HL-60 (cell line): ENCODE data around the gene PLA2G3.
A peak's percentile ranks its signal among the peaks of the same experiment; 100 is the strongest.

Source experiments
- DNase-seq, 2 experiments: peaks; one replicate each; pipeline ENCODE4 v3.0.0-alpha.2; 2010 to 2020; ENCODE audit warnings: low read depth in 1 of 2, low spot score in 1 of 2
- H3K27ac ChIP-seq: fragments of 250-450 bp; sonication (Bioruptor Pico); replicated peaks from 2 replicates; pipeline ENCODE4 v1.5.1; 2020; ENCODE audit warnings: mild to moderate bottlenecking, moderate library complexity
- H3K27me3 ChIP-seq: fragments of 250-450 bp; sonication (Bioruptor Pico); 2 replicates; pipeline ENCODE4 v1.5.1; 2021; ENCODE audit warnings: mild to moderate bottlenecking, moderate library complexity; ENCODE audit not compliant: insufficient read depth, poor library complexity, severe bottlenecking
- H3K4me3 ChIP-seq: replicated peaks from 2 replicates; pipeline ENCODE4 v1.5.1; 2011; ENCODE audit warnings: mild to moderate bottlenecking, control low read depth, low read length; ENCODE audit not compliant: insufficient read depth
- GABPA ChIP-seq: IDR thresholded peaks from 2 replicates; pipeline ENCODE4 v1.6.1; 2012; ENCODE audit warnings: low read depth
- POLR2AphosphoS5 ChIP-seq: IDR thresholded peaks from 2 replicates; pipeline ENCODE4 v1.6.1; 2012; ENCODE audit warnings: low read depth
- SPI1 ChIP-seq: IDR thresholded peaks from 2 replicates; pipeline ENCODE4 v1.6.1; 2012; ENCODE audit warnings: low read depth, mild to moderate bottlenecking, borderline replicate concordance
- TF ChIP-seq, protein P1 (sequence below): IDR thresholded peaks from one replicate; pipeline ENCODE4 v1.5.1; 2011; ENCODE audit warnings: low read length, control low read depth, inconsistent platforms; ENCODE audit not compliant: insufficient read depth
- TF ChIP-seq, protein P2 (sequence below): IDR thresholded peaks from 2 replicates; pipeline ENCODE4 v1.6.1; 2012; ENCODE audit warnings: low read depth; ENCODE audit not compliant: insufficient replicate concordance

The PLA2G3 gene

DNA sequence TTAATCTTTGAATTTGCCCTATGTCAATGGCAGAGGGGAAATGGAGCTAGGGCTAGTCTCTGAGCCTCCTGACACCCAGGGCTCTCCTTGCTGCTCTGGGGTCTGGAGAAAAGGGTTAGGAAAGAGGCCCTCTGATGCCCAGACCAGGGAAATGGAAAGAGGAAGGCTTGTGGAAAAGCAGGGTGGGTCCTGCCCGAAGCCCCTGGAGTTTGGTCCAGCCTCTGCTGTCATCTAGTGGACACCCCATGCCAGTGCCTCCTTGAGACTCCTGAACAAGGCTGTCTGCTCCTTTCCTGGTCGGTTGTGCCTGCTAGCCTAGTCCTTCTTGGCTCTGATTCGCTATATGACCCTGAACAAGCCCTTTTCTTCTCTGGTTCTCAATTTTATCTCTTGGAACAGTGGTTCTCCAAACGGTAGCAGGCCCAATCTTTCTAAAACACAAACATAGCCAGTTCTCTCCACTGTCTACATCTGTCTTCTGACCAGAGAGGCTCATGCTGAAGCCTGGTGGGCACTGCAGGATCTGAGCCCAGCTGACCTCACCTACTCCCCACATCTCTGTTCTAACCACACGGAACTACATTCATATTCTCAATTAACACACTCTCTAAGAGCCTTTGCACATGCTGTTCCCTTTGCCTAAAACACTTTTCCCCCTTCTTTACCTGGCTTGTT lies 8.8 kb upstream of the PLA2G3 start:
- H3K27ac ChIP-seq: no peak overlapping the region
- peak; percentile 16 to 70 for DNase-seq
- no peaks in the 10 kb centered on the region for H3K27me3 ChIP-seq
- H3K4me3 ChIP-seq: no peak overlapping the region
- TF ChIP-seq, protein P1, sequence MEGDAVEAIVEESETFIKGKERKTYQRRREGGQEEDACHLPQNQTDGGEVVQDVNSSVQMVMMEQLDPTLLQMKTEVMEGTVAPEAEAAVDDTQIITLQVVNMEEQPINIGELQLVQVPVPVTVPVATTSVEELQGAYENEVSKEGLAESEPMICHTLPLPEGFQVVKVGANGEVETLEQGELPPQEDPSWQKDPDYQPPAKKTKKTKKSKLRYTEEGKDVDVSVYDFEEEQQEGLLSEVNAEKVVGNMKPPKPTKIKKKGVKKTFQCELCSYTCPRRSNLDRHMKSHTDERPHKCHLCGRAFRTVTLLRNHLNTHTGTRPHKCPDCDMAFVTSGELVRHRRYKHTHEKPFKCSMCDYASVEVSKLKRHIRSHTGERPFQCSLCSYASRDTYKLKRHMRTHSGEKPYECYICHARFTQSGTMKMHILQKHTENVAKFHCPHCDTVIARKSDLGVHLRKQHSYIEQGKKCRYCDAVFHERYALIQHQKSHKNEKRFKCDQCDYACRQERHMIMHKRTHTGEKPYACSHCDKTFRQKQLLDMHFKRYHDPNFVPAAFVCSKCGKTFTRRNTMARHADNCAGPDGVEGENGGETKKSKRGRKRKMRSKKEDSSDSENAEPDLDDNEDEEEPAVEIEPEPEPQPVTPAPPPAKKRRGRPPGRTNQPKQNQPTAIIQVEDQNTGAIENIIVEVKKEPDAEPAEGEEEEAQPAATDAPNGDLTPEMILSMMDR: peak; percentile 95
- TF ChIP-seq SPI1: 0 out of 2 replicates have a peak, but pooled peaks have one; percentile 22
- TF ChIP-seq, protein P2, sequence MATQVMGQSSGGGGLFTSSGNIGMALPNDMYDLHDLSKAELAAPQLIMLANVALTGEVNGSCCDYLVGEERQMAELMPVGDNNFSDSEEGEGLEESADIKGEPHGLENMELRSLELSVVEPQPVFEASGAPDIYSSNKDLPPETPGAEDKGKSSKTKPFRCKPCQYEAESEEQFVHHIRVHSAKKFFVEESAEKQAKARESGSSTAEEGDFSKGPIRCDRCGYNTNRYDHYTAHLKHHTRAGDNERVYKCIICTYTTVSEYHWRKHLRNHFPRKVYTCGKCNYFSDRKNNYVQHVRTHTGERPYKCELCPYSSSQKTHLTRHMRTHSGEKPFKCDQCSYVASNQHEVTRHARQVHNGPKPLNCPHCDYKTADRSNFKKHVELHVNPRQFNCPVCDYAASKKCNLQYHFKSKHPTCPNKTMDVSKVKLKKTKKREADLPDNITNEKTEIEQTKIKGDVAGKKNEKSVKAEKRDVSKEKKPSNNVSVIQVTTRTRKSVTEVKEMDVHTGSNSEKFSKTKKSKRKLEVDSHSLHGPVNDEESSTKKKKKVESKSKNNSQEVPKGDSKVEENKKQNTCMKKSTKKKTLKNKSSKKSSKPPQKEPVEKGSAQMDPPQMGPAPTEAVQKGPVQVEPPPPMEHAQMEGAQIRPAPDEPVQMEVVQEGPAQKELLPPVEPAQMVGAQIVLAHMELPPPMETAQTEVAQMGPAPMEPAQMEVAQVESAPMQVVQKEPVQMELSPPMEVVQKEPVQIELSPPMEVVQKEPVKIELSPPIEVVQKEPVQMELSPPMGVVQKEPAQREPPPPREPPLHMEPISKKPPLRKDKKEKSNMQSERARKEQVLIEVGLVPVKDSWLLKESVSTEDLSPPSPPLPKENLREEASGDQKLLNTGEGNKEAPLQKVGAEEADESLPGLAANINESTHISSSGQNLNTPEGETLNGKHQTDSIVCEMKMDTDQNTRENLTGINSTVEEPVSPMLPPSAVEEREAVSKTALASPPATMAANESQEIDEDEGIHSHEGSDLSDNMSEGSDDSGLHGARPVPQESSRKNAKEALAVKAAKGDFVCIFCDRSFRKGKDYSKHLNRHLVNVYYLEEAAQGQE: no peak

DNA sequence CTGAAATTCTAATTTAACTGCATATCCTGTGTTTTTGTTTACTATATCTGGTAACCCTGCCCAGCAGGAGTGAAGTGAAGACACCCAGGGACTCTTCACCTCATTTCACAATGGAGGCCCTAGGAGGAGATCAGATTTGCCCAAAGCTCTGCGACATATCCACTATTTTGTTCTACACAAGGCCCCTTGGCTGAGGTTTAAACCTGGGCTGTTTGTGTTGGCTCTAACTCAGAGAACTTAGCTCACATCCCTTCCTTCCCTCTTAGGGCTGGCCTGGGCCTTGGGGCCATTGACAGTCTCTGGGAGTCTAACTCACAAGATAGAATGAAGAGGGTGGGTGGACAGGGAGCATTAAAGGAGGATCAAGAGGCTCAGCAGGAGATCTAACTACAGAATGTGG lies 8.2 kb upstream of the PLA2G3 start:
- no peak overlapping the region for H3K4me3 ChIP-seq
- DNase-seq: no peak
- no peak overlapping the region for H3K27ac ChIP-seq
- no peaks in the 10 kb centered on the region for H3K27me3 ChIP-seq
- TF ChIP-seq, protein P1: no peak
- TF ChIP-seq GABPA (no peak), POLR2AphosphoS5 (no peak), SPI1 (no peak)
- TF ChIP-seq, protein P2: no peak

DNA sequence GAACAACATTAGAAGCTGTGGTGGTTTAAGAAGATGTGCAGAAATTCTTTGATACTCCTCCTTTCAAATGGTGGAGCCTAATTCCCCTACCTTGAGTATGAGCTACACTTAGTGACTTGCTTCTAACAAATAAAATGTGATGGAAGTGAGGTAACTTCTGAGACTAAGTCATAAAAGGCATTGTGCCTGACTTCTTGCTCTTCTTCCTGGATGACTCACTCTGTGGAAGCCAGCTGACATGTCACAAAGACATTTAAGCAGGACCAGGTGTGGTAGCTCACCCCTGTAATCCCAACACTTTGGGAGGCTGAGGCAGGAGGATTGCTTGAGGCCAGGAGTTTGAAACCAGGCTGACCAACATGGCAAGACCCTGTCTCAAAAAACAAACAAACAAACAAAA lies 3.9 kb upstream of the PLA2G3 start:
- TF ChIP-seq SPI1: no peak
- TF ChIP-seq GABPA: no peak
- no peak for TF ChIP-seq POLR2AphosphoS5
- TF ChIP-seq, protein P1: no peak
- TF ChIP-seq, protein P2: no peak
- Histone ChIP-seq H3K27me3 (no peaks in the 10 kb centered on the region), H3K4me3 (no peak overlapping the region), H3K27ac (no peak overlapping the region)
- DNase-seq: no peak
